GM19193 (cell line): ENCODE results near the gene RXRG.

Experiments
- POLR2A ChIP-seq: IDR thresholded peaks from 4 replicates; pipeline ENCODE4 v1.6.1; 2011; ENCODE audit not compliant: insufficient read depth, insufficient read length; ENCODE audit errors: extremely low read depth

RXRG gene

DNA sequence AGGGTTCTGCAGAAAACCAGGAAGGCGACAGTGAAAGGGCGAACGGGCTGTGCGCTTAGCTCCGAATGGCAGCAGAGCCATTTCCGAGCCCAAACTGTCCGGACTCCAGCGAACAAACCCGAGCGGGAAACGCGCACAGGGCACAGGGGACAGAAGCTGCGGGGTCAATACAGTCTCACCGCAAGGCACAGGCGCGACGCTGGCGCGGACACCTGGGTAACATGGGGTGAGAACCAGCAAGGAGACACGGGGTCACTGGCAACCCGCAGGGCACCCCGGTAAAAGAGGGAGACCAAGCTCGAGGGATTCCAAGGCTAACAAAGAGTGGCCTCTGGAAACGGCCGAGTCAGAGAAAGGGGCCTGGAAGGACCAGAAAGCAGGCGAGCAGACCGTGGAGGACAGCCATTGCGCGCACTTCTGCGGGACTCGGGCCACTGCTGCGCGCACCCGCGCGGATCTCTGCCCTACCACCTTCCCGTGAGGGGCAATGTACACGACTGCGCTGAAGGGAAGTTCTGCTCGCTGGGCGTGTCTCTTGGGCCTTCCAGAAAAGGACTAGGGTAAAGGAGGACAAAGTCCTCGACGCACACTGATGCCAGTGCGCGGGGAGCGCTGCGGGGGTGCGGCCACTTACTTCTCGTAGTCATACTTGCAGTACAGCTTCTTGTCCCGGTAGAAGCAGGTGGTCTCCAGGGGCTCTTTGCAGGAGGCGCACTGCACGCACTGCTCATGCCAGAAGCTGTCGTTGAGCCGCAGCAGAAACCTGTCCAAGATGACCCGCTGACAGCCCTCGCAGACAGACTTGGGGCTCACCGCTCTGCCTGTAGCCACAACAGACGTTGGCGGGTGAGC is 92.3 kb downstream of the RXRG start:
- TF ChIP-seq POLR2A = no peak

DNA sequence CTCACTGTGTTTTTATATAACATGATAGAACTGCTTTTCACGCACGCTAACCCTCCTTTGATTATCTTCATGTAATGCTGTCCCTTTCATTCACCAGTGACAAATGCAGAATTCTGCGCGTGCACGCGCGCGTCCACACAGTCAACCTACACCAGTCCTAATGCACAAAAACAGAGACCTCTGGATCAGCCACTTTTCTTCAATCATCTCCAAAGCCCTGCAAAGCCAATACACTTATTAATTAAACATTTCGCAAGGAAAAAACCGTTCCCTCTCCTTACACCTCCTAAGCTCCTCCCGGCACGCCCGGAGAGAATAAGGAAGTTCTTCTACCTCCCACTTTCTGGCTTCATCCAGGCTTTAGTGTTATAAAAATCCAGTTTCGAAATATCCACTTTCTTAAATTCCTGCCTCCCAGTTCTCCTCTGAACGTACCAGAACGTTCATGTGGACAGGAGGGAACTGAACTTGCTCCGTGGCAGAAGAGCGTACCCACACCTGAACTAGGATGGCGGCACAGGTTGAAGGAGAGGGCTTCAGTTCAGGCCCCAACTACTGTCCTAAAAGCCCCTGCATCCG is 93.0 kb downstream of the RXRG start:
- TF ChIP-seq POLR2A = no peak
